Measurements from ENCODE around the gene EYA4. TPM values are rescaled to one million over a fixed set of nuclear protein-coding genes. Genes with fewer than 3 reads are reported as not detected.
A peak's percentile ranks its signal among the peaks of the same experiment; 100 is the strongest.

The EYA4 gene
- total and polyA plus RNA-seq, 10 donors, result 0.03 to 2.6 (median 1.3) TPM

DNA sequence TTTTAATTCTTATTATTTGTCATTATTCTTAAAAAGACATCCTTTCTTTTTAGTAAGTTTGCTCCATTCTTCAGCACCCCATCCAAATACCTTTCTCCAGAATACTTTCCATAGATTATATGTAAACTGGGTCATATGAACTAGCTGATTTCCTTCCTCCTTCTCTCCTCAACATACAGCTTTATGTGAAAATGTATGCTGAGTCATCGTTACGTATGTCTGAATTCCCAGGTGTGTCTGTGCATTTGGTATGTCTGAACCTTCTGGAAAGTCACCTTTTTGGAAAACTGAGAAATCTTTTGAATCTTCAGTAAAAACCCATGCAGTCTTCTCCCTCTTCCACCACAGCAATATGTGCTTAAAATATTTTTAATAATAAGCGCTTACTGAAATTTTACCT, 264.5 kb downstream of the EYA4 start:
- Histone ChIP-seq H3K27me3 (replicated peaks in 1 of 7) (no peaks in the 10 kb centered on the region), H3K36me3 (no peaks in the 10 kb centered on the region), H3K9me3 (no peaks in the 10 kb centered on the region), H3K27ac (no peak overlapping the region), H3K4me1 (no peaks in the 10 kb centered on the region), H3K4me3 (no peak overlapping the region)
- intact Hi-C loops (cut with DNase I; ENCODE audit: low total_unique reads), result no loop called here
- no peak for DNase-seq
- 63 to 74% (median 66%) methylated on average over 3 of the region's 3 CpGs for WGBS, 5 donors
- no peak for TF ChIP-seq POLR2A (IDR thresholded peaks at IDR 0.05)

GRCh38 chr6:133512410-133513016, 271.4 kb downstream of the EYA4 start:
- no peaks in the 10 kb centered on the region for H3K4me1 ChIP-seq
- no peak overlapping the region for H3K4me3 ChIP-seq
- H3K9me3 ChIP-seq, result no peaks in the 10 kb centered on the region
- intact Hi-C loops (cut with DNase I; ENCODE audit: low total_unique reads), result no loop called here
- H3K36me3 ChIP-seq, result no peaks in the 10 kb centered on the region
- DNase-seq, result no peak
- 24 to 34% (median 30%) methylated on average over 4 of the region's 4 CpGs for WGBS, 5 donors
- no peak overlapping the region for H3K27ac ChIP-seq
- H3K27me3 ChIP-seq (replicated peaks in 1 of 7), result no peaks in the 10 kb centered on the region
- TF ChIP-seq POLR2AphosphoS5 (IDR thresholded peaks at IDR 0.05), result no peak
- TF ChIP-seq POLR2A (IDR thresholded peaks at IDR 0.05), result no peak
- TF ChIP-seq, protein P1, sequence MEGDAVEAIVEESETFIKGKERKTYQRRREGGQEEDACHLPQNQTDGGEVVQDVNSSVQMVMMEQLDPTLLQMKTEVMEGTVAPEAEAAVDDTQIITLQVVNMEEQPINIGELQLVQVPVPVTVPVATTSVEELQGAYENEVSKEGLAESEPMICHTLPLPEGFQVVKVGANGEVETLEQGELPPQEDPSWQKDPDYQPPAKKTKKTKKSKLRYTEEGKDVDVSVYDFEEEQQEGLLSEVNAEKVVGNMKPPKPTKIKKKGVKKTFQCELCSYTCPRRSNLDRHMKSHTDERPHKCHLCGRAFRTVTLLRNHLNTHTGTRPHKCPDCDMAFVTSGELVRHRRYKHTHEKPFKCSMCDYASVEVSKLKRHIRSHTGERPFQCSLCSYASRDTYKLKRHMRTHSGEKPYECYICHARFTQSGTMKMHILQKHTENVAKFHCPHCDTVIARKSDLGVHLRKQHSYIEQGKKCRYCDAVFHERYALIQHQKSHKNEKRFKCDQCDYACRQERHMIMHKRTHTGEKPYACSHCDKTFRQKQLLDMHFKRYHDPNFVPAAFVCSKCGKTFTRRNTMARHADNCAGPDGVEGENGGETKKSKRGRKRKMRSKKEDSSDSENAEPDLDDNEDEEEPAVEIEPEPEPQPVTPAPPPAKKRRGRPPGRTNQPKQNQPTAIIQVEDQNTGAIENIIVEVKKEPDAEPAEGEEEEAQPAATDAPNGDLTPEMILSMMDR (IDR thresholded peaks at IDR 0.05 in 8 of 11, conservative IDR thresholded peaks at IDR 0.05 in 3 of 11), result peak in 7 of 11 experiments; percentile 30 to 49 (median 39)

DNA sequence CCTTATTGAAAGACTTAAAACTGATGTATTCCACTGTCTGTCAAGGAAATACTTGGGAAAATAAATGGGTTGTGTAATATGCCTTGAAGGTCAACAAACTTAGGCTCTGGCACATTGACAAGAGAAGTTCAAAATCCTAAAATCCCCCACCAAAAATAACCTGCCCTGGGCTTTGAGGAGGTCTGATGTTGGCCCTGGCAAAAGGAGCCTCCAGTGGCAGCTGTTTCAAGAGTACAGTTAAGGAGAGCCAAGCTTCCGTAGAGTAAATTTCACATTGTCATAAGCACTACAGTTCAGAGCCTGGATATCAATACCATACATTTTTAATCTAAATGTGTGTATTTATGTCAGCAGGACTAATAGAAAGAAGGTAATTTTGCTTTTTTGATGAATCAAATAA, 282.7 kb downstream of the EYA4 start:
- intact Hi-C loops (cut with DNase I; ENCODE audit: low total_unique reads), result no loop called here
- Histone ChIP-seq H3K4me1 (no peaks in the 10 kb centered on the region), H3K27ac (no peak overlapping the region), H3K27me3 (replicated peaks in 1 of 7) (peaks cover 0 to 4% (median 0%) of the 10 kb centered on the region in 7 donors), H3K36me3 (no peaks in the 10 kb centered on the region), H3K9me3 (no peaks in the 10 kb centered on the region), H3K4me3 (no peak overlapping the region)
- DNase-seq, result no peak
- TF ChIP-seq POLR2A (IDR thresholded peaks at IDR 0.05) (no peak), POLR2AphosphoS5 (IDR thresholded peaks at IDR 0.05) (no peak)
- TF ChIP-seq, protein P1 (IDR thresholded peaks at IDR 0.05 in 8 of 11, conservative IDR thresholded peaks at IDR 0.05 in 3 of 11), result no peak
- 82 to 94% (median 88%) methylated on average over 1 of the region's 1 CpG for WGBS, 5 donors

DNA sequence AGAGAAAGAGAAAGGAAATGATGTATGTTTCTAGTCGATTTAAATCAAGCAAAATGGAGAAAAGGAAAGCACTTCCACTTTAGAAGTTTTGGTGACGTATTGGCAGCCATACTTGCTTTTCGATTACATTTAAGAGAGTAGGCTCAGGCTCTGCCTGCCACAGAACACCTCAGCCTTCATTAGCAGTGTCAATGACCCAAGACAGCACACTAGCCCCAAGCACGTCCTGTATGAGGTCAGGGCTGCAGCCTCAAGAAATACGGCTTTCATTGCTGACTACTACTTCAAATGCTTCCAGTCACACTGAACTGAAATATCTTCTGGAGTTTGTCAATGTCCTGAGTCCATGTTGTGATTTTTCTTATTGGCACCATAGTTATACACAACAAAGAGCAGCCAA, 285.3 kb downstream of the EYA4 start:
- no peak overlapping the region for H3K27ac ChIP-seq
- no peaks in the 10 kb centered on the region for H3K4me1 ChIP-seq
- DNase-seq, result no peak
- H3K36me3 ChIP-seq, result no peaks in the 10 kb centered on the region
- no peak overlapping the region for H3K4me3 ChIP-seq
- peaks cover 0 to 4% (median 0%) of the 10 kb centered on the region in 7 donors for H3K27me3 ChIP-seq (replicated peaks in 1 of 7)
- TF ChIP-seq POLR2A (IDR thresholded peaks at IDR 0.05) (no peak), POLR2AphosphoS5 (IDR thresholded peaks at IDR 0.05) (no peak)
- TF ChIP-seq, protein P1 (IDR thresholded peaks at IDR 0.05 in 8 of 11, conservative IDR thresholded peaks at IDR 0.05 in 3 of 11), result no peak
- H3K9me3 ChIP-seq, result no peaks in the 10 kb centered on the region
- WGBS, 5 donors, result 73 to 89% (median 78%) methylated on average over 5 of the region's 5 CpGs
- intact Hi-C loops (cut with DNase I; ENCODE audit: low total_unique reads), result no loop called here
